A549 treated with dexamethasone at 1 μM for 4 hours (cell line): ENCODE results near the gene TRDMT1. TPM values are rescaled to one million over a fixed set of nuclear protein-coding genes. Genes with fewer than 3 reads are reported as not detected.

Experiments used
- total RNA-seq: library from RNA; stranded (reverse); fragments of 200-300 nt; extraction: Qiagen RNA extraction; gene quantifications from 5 replicates; pipeline ENCODE4 v1.2.3, GENCODE V29; 2022

Gene TRDMT1
- 2.6 to 4.3 TPM (median 3.5 TPM) in 5 replicates for total RNA-seq

GRCh38 chr10:17200912-17201793 lies at the start of gene TRDMT1:
TSS of gene TRDMT1 (minus strand) at chr10:17201672. CDS start at chr10:17201634, 38 bp downstream.

GRCh38 chr10:17228091-17229015 lies 26.9 kb upstream of the TRDMT1 start, which contains the start of gene VIM:
TSS of gene VIM (plus strand) at chr10:17228241. CDS start at chr10:17229423, 1,182 bp downstream.

GRCh38 chr10:17129741-17130140 lies 71.7 kb downstream of the TRDMT1 start, which contains the start of gene CUBN:
TSS of gene CUBN (minus strand) at chr10:17129811. CDS start at chr10:17129765, 46 bp downstream.

Other genes with a start within 250 kb of the TRDMT1 start
- 0.04 to 0.38 TPM (median 0.06 TPM) in 5 replicates for gene CUBN, start 71.9 kb downstream of the TRDMT1 start, total RNA-seq
- gene VIM, start 26.6 kb upstream of the TRDMT1 start, total RNA-seq: 1,355 to 1,726 TPM (median 1,634 TPM) in 5 replicates